Stimulated activated CD4-positive, alpha-beta T cell treated with anti-CD3 and anti-CD28 coated beads, TNF-alpha, amount 100 ng/mL, for 1 hour (primary cell): ENCODE measurements around the gene ANKRD22.

Source experiments
- DNase-seq, 3 donors: peaks; one replicate each; pipeline ENCODE4 v3.0.0-alpha.2; 2020; ENCODE audit warnings: low read depth in 3 of 3, low spot score in 1 of 3

ANKRD22 gene

DNA sequence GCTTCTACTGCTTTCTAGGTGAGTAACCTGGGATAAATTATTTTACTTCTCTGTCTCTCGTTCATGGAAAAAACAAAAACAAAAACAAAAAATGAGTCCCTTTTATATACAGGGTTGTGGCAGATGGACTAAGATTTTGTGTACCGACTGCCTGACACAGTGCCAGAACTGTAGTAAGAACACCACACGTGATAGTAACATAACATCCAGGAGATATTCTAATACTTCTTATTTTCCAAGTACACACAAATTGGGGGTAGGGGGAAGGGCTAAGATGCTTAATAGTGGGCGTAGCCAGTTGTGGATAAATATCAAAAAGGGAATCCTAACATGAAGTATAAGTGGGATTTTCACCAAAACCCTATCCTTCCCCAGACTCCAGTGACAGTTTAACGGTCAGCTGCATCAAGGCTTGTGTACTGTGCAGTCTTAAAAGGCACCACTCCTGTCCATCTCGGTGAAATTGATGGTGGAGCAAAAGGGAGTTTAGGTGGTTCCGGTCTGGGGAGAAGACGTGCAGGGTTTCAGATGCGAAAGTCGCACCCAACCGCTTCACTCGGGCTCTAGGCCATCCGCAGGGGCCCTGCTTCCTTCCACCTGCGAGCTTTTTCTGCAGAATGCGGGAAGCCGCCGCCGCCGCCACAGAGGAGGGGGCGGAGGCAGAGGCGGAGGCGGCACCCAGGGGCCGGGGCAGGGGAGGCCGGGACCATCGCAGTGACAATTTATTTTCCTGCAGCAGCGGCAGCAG is 28.1 kb upstream of the ANKRD22 start, which contains the start of gene STAMBPL1:
Gene STAMBPL1 (plus strand): TSS at position 712 of the 748 bp plus-strand sequence. CDS start 21,464 bp downstream, outside the sequence.
- peak; percentile 9 to 58 (median 44) for DNase-seq

DNA sequence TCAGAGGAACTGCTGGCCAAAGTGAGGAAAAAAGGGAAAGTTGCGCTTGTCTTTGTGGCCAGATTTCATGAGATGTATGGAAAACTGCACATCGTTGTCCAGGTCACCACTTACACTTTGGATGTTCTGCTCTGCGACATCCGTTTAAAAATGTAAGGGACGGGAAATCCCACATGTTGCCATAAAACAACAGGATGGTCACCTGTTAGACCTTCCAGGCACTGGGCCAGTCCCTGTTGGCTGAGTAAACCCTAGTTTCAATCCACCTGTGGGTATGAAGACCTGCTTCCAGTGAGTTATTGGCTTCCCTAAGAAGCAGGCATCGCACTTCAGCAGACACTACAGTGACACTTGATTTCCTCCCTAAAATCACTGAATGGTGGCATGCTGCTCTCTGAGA is 25.7 kb upstream of the ANKRD22 start:
- no peak for DNase-seq

DNA sequence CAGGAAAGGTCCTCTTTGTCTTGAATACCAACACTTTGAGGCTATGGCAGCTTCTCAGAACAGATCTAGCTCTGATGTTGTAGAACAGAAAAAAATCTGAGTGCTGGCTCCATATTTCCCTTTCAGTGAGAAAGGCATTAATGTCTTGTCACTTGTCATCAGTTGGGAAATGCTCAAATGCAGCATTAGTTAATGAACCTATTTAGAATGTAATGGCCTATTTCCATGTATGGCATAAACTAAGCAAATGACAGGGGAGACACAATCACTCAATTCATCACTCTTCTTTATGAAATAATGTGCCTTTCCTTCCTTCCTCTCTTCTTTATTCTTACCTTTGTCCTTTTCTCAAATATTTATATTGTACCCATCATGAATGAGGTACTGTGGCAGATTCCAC is 23.4 kb upstream of the ANKRD22 start:
- DNase-seq, result no peak

DNA sequence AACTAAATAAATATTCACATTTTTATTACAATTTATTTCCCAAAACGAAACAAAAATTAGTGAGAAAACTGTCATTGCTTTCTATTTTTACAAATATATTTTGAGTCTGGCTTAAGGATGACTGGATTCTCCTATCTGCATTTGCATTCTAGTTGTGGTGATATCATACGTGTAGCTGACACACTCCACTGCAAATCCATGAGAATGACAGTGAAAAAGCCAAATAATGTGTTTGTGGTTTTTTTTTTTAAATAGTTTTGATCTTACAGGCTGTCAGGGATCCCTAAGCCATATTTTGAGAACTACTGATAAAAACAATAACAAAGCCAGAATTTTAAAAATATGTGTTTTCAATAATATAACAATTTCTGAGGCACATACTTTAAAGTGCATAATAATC is 22.6 kb upstream of the ANKRD22 start:
- DNase-seq, result no peak

DNA sequence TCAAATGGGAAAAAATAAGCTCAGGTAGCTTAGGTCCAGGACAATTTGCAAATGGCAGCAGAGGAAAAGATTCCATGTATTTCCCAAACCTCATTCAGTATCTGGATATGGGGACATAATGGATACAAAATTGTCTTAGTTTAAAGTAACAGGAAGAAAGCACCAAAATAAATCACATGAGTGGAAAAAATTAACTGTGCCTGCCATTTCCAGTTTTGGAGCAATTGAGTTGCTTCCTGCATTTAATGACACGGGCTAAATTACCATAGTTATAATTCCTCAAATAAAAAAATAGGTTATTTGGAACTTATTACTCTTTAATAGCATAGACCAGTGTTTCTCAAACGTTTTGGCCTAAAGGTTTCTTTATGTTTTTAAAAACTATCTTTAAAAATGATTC is 22.1 kb upstream of the ANKRD22 start:
- DNase-seq, result no peak

DNA sequence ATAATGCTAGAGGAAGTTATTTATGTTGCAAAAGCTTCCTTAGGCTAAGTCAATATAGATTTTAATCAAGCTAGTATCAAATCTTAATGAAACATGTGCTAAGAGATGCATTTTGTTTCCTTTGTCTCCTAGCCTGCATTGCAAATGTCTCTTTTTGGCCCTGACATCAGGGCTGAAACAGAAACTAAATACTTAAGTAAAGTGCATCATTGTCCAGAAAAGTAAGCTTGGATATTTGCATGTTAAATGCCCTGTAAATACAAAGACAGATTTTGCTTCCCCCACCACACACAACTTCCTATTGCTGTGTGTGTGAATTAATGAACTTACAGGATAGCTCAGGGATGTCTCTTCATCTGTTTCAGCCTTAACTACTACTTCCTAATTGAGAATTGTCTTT is 18.4 kb upstream of the ANKRD22 start:
- no peak for DNase-seq

DNA sequence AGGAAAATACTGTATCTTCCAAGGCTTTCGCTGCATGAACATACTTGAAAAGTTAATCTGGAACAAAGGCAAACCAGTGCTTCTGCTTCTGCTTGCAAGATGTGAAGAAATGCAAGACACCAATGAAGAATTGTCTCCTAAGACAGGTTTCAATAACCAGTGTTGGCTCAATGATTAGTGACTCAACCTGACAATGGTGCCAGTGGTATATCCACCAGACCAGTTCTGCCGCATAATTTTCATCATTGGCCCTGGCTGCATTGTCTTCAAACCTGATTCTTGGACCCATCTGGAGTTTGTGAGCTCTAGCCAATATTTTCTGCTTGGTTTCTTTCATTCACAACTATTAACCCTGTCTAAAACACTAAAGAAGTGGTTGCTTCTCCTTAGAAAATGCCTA is 14.8 kb upstream of the ANKRD22 start:
- DNase-seq, result no peak

DNA sequence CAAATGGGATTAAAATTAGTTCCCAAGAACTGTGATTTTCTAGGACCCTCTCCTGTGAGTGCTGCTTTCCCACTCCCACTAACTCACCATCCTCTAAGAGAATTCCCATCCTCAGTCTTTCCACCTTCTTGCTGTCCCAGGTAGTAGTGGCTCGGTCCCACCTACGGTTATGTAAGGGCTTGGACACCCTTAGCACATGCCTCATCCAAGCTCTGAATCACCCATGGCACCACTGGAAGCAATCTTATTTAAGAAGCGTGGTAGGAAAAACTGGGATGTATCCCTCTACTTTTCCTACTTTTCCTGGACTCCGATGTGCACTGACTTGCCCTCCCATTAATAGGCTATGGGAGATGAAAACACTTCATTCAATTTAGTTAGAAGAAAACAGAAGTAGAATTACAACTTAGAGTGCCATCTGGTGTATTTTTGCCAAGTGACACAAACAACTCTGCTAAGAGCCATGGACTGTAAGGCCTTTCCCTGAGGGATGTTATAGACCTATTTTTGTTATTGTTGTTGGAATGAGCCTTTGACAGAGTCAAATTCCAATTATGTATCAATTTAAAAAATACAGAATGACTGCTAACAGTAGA is 13.7 kb upstream of the ANKRD22 start:
- no peak for DNase-seq

DNA sequence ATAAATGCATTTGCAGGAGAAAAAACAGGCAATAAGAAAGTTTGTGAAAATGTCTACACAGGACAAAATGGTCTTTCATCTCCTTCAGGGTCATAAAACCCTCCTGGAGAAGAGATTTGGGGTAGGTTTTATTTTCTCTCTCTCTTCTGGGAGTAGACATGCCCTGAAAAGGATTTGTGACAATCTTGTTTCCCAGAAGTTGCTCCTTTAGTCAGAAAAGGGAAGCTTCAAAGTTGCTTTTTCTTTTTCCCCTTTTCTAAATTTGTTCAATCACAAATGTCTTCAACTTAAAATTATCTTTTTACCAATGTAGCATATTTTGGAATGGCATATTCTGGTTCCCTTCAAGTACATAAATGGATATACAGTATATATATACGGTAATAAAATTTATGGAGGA is 9.4 kb upstream of the ANKRD22 start:
- no peak for DNase-seq

DNA sequence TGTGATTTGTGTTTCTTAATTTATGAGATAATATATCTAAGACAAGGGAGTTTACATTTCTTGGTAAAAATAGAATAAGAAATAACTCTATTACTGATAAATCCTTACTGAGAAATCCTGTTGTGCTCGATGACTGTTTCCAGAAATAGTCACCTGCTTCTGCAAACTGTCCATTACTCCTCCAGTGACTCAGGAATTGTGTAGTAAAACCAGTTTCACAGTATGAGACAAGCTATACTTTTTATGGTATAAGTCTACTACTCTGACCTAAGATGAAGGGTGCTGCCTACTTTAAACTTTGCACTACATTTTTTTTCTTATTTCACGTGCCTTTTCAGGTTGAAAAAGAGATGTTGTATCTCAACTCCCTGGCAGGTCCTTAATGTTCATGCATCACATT is 6.8 kb upstream of the ANKRD22 start:
- DNase-seq, result no peak

DNA sequence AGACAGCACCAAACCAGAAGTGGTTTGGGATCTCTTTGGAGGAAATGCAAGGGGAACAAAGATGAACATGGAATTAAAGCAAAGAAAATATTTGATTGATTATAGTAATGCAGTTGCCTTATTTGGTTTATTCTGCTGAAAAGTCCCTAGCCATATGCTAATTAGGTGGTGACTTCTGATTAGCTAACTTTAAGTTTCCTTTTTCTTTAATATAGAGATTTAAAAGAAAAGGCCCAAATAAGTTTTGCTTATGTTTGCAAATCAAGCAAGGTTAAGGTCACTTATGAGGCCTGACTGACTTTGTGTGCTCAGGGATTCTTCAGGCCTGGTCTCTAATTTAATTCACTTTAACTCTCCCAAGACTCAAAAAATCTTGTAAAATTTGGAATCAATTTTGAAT is 6.2 kb upstream of the ANKRD22 start:
- no peak for DNase-seq

DNA sequence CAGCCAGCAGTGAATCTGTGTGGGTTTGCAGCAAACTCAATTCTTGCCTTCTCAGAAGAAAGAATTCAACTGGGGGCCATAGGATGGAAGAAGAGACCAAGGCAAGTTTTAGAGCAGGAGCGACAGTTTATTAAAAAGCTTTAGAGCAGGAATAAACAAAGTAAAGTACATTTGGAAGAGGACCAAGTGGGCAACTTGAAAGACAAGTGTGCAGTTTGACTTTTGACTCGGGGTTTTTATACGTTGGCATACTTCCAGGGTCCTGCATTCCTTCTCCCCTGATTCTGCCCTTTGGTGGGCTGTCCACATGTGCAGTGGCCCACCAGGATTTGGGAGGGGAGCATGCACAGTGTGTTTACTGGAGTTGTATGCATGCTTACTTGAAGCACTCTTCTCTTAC is 3.0 kb upstream of the ANKRD22 start:
- DNase-seq, result no peak

DNA sequence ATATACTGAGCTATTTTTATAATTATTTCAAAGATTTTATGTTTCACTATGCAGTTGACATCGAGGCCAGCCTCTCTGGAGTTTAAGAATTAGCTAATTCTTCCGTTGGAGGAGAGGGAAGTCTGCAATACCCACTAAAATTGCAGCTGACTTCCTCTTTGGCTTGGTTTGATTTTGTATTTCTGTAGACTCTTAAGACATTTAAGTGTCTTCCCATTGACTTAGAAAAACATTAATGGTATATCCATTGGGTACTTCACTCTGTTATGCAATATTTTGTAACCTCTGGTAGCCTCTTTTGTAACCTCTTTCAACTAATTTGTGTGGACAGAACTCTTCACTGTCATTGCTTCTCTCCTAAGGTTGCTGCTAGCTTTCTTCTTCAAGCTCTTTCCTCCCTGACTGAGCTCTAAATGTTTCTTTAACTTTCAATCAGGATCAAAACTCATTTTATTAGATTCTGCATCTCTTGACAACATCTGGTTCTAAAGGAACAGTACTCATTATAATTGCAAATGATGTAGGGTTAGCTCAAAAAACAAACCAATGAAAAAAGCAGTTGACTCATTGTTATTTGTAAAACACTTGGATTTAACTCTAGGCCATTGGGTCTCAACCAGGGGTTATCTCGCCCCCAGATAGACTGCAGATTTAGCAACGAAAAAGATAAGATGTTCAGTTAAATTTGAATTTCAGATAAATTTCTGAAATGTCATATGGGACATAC is 1.7 kb upstream of the ANKRD22 start:
- DNase-seq, result no peak

DNA sequence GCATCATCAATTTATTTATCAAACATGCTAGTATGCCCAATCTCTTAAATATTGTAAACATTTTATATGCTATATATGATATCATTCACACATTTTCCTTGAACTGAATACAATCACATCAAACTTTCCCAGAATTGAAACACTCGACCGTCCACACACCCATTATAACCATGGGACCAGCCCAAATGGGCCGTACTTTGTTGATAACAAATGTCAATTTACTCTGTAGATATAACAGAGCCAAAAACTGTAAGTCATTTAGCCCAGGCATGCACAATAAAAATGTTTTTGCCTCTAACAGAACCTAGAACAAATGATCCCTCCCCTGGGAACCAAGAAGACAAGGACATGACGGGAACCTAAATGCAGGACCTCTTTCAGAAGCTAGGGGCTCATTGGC is 683 bp upstream of the ANKRD22 start:
- no peak for DNase-seq

DNA sequence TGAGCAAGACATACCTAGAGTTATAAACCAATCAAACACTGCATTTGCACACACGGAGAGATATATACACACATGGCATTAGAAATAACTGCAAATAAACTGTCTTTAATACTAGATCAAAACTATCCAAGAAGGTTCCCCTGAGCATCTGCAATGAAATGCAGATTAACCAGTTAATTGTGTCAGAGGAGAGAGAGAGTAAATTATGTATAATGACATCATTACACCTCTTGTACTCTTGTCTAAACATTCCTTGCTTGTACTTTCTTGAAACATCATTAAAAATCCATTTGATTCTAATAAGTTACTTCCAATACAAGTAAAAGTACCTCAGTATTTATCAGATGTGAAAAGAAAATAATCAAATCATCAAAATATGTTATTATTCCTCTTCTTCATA is 932 bp downstream of the ANKRD22 start:
- DNase-seq, result no peak

DNA sequence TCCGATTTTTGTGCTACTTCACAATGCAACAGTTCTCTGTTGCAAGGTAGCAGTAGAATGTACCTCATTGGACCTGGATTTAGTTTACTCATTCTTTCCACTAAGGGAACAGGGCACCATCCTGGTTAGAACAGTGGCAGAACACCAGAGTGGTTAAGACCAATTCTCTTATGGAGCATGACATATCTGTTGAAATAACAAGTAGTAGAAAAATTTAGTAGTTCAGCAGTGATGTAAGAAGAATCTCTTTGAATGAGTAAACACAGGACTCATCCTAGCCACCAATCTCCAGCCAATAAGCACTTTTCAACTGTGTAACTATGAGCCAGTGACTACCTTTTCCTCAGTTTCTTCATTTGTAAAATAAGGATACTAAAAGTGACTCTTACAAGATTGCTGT is 2.4 kb downstream of the ANKRD22 start:
- no peak for DNase-seq

DNA sequence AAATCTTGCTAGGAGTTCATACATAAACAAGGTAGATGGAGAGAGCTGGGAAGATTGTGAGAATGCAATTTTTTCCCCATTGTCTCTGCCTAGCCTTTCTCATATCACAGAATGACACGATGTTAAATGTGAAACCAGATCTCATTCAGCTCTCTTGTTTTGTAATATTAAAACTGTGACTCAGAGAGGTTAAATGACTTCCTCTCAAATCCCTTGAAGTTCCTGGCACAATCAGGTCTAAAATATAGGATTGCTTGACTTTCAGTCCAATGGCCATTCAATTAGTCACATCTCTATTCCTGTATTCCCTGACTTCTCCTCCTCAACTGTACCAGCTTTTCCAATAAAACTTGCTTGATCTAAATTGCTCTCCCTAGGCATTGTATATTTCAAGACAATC is 3.1 kb downstream of the ANKRD22 start:
- DNase-seq, result no peak

DNA sequence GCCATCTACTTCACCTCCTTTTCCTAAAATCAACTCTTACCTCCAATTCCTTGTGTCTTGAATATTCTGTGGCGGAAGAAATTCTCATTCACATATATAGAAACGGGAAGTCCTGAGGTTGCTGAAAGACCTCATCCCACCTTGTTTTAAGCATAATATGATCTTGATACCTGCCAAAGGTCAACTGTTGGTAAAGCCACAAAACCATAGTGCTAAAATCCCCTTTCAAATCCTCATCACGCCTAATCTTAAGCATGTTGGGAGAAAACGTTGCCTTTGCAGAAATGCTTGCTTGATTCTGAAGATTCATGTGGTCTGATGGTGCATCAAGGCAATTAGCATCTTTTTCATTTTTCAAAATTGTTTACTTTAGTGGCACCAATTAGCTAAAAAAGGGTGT is 8.5 kb downstream of the ANKRD22 start:
- DNase-seq, result no peak

DNA sequence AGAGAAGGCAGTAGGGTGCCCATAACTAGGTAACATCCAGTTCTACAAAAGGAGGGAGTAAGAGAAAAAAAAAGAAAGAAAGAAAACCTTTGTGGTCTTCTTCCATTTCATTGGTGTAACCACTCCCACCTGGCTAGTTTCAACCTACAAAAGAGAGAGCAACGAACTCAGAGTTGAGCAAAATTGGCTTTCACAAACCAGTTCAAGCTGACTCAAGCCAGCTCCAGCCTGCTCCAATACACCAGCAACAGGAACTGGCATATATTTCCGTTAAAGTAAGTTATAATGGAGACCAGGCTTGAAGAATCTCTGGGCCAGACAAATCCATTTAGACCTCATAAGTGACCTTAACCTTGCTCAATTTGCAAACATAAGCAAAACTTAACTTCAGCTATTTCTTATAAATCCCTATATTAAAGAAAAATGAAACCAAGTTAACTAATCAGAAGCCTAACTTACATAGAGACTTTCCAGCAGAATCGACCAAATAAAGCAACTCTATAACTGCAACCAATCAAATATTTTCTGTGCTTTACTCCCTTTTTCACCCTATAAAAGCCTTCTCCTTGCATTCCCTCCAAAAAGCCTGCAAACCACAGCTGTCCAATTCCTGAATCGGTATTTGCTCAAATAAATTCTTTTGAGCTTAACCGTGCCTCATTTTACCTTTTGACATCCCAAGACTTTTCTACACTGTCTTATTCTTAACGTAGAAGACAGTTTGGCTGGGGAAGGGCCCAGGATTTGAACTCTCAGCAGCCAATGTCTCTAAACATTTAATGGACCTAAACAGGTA is 10.1 kb downstream of the ANKRD22 start:
- no peak for DNase-seq

DNA sequence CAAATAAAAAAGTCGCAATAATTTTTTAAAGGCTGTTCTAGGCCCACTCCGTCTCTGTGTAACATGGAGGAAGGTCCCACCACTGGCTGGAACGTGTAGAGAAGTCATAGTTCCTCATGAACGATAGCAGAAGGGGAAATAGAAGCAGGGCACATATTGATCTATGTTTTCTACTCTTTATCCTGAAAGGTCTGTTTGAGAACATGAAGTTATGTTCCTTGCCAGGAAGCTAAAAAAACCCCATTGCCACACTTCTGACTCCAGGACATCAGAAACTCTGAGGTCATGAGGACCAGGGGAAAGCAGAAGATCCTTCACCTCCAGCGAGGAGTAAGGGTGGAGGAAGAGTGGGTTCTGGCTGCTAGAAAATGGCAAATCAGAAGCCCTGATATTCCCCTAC is 10.8 kb downstream of the ANKRD22 start:
- no peak for DNase-seq

DNA sequence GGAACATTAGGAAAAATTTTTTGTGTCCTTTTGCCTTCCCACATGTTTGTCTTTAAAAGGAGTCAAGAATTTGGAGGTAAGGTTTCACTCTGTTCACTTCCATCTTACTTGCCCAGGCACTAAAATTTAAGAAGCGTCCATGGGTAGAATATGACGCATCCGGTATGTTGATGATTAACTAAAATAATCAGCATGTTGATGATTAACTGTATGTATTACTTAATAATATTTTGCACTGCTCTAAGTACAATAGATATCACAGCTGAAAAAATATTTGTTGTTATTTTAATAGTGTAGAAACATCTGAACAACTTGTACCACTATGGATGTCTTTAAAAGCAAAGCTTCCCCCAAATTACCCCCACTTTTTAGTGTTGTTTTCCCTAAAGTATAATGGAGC is 11.5 kb downstream of the ANKRD22 start:
- DNase-seq, result no peak
